ENCODE measurements around the gene ASCC1. TPM values are rescaled to one million over a fixed set of nuclear protein-coding genes. Genes with fewer than 3 reads are reported as not detected.

ASCC1 gene
- total RNA-seq, 2 donors from 2014 or later = 15.2 to 30.3 TPM

GRCh38 chr10:72058989-72059842 is 156.9 kb downstream of the ASCC1 start:
- Histone ChIP-seq H3K27me3 (replicated peaks; ENCODE audit: insufficient read depth) (no peaks in the 10 kb centered on the region), H3K9me3 (no peaks in the 10 kb centered on the region), H3K4me1 (ENCODE audit: control insufficient read depth in 1 of 2, low read depth in 2 of 2) (no peaks in the 10 kb centered on the region), H3K36me3 (no peaks in the 10 kb centered on the region), H3K4me3 (no peak overlapping the region), H3K27ac (no peak overlapping the region)
- TF ChIP-seq CTCF (IDR thresholded peaks at IDR 0.05) = no peak
- DNase-seq (ENCODE audit: low spot score) = no peak
- no peak for ATAC-seq (ENCODE audit: insufficient number of reproducible peaks, low FRiP score, low read depth)

GRCh38 chr10:72058347-72058898 is 157.7 kb downstream of the ASCC1 start:
- H3K27ac ChIP-seq = no peak overlapping the region
- no peak for TF ChIP-seq CTCF (IDR thresholded peaks at IDR 0.05)
- no peak for DNase-seq (ENCODE audit: low spot score)
- no peaks in the 10 kb centered on the region for H3K27me3 ChIP-seq (replicated peaks; ENCODE audit: insufficient read depth)
- no peaks in the 10 kb centered on the region for H3K4me1 ChIP-seq (ENCODE audit: control insufficient read depth in 1 of 2, low read depth in 2 of 2)
- no peaks in the 10 kb centered on the region for H3K36me3 ChIP-seq
- H3K4me3 ChIP-seq = no peak overlapping the region
- no peaks in the 10 kb centered on the region for H3K9me3 ChIP-seq
- no peak for ATAC-seq (ENCODE audit: insufficient number of reproducible peaks, low FRiP score, low read depth)

GRCh38 chr10:72056932-72057751 is 158.9 kb downstream of the ASCC1 start:
- no peak for DNase-seq (ENCODE audit: low spot score)
- H3K4me1 ChIP-seq (ENCODE audit: control insufficient read depth in 1 of 2, low read depth in 2 of 2) = no peaks in the 10 kb centered on the region
- no peak overlapping the region for H3K4me3 ChIP-seq
- no peak overlapping the region for H3K27ac ChIP-seq
- H3K36me3 ChIP-seq = no peaks in the 10 kb centered on the region
- TF ChIP-seq CTCF (IDR thresholded peaks at IDR 0.05) = no peak
- ATAC-seq (ENCODE audit: insufficient number of reproducible peaks, low FRiP score, low read depth) = no peak
- H3K9me3 ChIP-seq = no peaks in the 10 kb centered on the region
- H3K27me3 ChIP-seq (replicated peaks; ENCODE audit: insufficient read depth) = no peaks in the 10 kb centered on the region

- H3K36me3 ChIP-seq = no peaks in the 10 kb centered on the region
- no peaks in the 10 kb centered on the region for H3K4me1 ChIP-seq (ENCODE audit: control insufficient read depth in 1 of 2, low read depth in 2 of 2)
- ATAC-seq (ENCODE audit: insufficient number of reproducible peaks, low FRiP score, low read depth) (no peak), DNase-seq (ENCODE audit: low spot score) (no peak)
- H3K4me3 ChIP-seq = no peak overlapping the region
- TF ChIP-seq CTCF (IDR thresholded peaks at IDR 0.05) = no peak
- no peaks in the 10 kb centered on the region for H3K27me3 ChIP-seq (replicated peaks; ENCODE audit: insufficient read depth)
- no peaks in the 10 kb centered on the region for H3K9me3 ChIP-seq
- H3K27ac ChIP-seq = no peak overlapping the region
Measured at GRCh38 chr10:72056113-72056512, 160.0 kb downstream of the ASCC1 start.

GRCh38 chr10:72053690-72054089 is 162.4 kb downstream of the ASCC1 start:
- Histone ChIP-seq H3K27me3 (replicated peaks; ENCODE audit: insufficient read depth) (no peaks in the 10 kb centered on the region), H3K9me3 (no peaks in the 10 kb centered on the region), H3K4me1 (ENCODE audit: control insufficient read depth in 1 of 2, low read depth in 2 of 2) (no peaks in the 10 kb centered on the region), H3K36me3 (no peaks in the 10 kb centered on the region), H3K4me3 (no peak overlapping the region), H3K27ac (no peak overlapping the region)
- no peak for ATAC-seq (ENCODE audit: insufficient number of reproducible peaks, low FRiP score, low read depth)
- no peak for TF ChIP-seq CTCF (IDR thresholded peaks at IDR 0.05)
- no peak for DNase-seq (ENCODE audit: low spot score)
